ENCODE data around the gene GPC6.

The GPC6 gene

DNA sequence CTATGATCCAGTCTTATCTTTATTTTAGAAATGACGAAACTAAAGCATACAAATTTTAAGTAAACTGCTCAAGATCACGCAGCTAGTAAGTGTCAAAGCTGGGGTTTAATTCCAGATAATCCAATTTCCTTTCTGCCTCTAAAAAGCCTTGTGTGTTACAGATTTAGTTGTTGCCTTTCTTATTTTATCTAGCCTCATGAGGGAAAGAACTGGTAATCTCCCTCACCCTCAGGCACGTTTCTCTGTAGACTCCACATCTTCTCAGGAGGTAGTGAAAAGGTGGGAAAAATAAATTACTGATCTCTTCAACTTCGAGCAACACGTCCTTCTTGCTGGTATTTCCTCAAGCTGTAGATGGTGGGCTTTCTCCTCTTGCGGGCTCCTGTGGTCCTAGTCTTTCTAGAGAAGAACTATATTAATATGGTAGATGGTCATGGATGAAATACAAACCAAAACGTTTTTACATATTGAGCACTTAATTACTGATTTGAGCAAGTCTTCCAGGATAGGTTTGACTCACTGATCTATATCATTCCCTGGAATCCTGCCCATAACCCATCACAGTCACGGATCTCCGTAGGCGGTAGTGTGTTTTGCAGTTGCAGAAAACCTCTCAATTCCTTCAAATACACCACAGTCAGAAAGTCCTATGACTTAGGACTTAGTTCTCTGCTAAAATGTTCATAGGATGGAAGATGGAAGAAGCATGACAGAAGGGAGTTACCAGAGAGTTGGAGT, 733.4 kb downstream of the GPC6 start:
- ATAC-seq (no peak), DNase-seq (ENCODE audit: low spot score in 2 of 2) (no peak)
- Mint-ChIP-seq H3K4me1 (no peaks in the 10 kb centered on the region), H3K36me3 (no peaks in the 10 kb centered on the region), H3K27ac (no peak overlapping the region), H3K9me3 (no peaks in the 10 kb centered on the region), H3K4me3 (no peak overlapping the region)

DNA sequence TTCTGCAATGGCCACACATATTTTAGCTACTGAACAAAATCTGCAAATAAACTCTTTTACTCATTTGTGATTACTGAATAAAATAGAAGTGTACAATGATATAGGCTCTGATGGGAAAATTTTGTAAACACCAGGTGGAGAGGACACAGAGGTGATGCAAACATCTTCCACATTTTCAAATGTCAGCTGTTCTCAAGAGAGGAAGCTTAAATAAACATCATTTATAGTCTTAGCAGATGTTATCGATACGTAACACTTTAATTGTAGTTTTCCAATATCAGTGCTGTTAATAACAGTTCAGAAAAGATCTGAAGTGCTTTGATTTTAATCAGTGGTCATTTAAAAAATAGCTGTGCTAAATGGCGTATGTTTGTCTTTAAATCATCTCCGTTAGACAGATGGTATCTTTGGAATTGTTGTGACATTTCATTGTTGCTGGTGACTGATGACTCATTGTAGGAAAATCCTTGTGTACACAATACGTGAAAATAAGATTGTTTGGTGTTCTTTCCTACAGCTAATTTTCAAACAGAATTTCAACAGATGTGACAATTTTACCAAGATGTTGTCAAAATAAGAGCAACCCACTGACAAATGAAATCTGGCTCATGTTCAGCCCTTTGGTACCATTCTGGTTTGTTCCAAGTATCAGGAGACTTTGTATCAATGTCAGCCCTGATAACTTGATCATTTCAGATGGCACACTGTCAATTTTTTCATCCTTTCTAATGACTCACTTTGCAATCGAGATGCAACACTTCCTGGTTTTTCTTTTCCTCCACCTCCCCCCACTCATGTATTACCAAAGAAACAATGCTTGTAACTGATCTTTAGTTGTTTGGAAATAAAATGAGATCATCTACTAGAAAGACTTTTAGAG, 736.9 kb downstream of the GPC6 start:
- H3K36me3 Mint-ChIP-seq: no peaks in the 10 kb centered on the region
- no peaks in the 10 kb centered on the region for H3K4me1 Mint-ChIP-seq
- ATAC-seq (no peak), DNase-seq (ENCODE audit: low spot score in 2 of 2) (no peak)
- no peak overlapping the region for H3K27ac Mint-ChIP-seq
- no peaks in the 10 kb centered on the region for H3K9me3 Mint-ChIP-seq
- no peak overlapping the region for H3K4me3 Mint-ChIP-seq

DNA sequence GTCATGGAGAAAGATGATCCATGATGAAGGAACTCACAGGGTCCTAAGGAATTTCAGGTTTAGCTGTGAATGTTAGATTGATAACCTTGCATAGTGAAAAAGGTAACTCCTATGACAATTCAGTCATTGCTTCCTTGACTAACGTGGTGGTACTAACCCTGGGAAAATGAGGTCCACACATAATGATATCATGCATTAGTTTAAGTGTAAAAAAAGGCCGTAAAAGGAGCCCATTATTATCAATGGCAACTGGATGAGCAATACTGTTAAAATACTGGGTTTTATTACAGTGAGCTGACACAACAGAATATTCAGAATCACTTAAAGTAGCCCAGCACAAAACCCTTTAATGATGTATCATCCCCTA, 737.5 kb downstream of the GPC6 start:
- DNase-seq (ENCODE audit: low spot score in 2 of 2) (no peak), ATAC-seq (no peak)
- no peak overlapping the region for H3K4me3 Mint-ChIP-seq
- no peaks in the 10 kb centered on the region for H3K36me3 Mint-ChIP-seq
- no peak overlapping the region for H3K27ac Mint-ChIP-seq
- H3K9me3 Mint-ChIP-seq: no peaks in the 10 kb centered on the region
- H3K4me1 Mint-ChIP-seq: no peaks in the 10 kb centered on the region

DNA sequence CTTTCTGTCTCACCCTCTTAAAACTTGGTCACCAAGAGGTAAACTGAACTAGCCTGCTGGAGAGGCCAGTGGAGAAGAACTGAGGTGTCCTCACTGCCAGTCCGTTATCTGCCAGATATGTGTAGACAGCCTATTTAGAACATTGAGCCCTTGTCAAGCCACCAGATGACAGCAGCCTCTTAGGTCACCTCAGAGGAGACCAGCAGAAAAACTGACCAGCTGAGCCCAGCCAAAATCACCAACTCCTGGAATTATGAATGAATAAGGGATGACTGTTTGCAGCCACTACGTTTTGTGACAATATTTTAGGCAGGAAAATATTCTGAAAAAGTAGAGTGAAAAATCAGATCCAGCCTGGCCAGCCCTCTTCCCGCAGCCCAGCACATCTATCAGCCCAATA, 739.0 kb downstream of the GPC6 start:
- no peak for ATAC-seq
- Mint-ChIP-seq H3K4me3 (no peak overlapping the region), H3K9me3 (no peaks in the 10 kb centered on the region), H3K4me1 (no peaks in the 10 kb centered on the region), H3K36me3 (no peaks in the 10 kb centered on the region), H3K27ac (no peak overlapping the region)
- no peak for DNase-seq (ENCODE audit: low spot score in 2 of 2)

DNA sequence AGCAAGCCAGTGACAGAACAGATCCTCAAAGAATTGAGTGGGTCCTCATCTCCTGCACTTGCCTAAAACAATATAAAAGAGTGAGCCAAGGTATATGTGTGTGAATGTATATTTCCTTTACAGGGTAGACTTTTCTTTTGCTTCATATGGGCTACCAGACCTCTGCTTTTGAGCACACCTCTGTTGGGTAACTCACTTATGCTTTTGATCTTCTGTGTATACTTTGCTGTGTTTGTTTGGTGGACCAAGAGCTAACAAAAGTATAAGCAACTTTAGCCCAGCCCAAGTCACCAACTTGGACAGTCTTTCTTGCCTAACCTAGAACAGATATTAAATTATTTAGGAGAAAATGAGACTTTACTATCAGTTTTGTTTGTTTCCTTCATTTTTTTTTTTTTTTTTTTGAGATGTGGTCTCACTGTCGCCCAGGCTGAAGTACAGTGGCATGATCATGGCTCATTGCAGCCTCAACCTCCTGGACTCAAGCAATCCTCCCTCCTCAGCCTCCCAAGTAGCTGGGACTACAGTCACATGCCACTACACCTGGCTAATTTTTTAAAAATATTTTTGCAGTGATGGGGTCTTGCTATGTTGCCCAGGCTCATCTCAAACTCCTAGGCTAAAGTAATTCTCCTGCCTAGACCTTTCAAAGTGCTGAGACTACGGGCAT, 739.8 kb downstream of the GPC6 start:
- no peak for DNase-seq (ENCODE audit: low spot score in 2 of 2)
- Mint-ChIP-seq H3K4me3 (no peak overlapping the region), H3K36me3 (no peaks in the 10 kb centered on the region), H3K4me1 (no peaks in the 10 kb centered on the region), H3K9me3 (no peaks in the 10 kb centered on the region), H3K27ac (no peak overlapping the region)
- no peak for ATAC-seq

DNA sequence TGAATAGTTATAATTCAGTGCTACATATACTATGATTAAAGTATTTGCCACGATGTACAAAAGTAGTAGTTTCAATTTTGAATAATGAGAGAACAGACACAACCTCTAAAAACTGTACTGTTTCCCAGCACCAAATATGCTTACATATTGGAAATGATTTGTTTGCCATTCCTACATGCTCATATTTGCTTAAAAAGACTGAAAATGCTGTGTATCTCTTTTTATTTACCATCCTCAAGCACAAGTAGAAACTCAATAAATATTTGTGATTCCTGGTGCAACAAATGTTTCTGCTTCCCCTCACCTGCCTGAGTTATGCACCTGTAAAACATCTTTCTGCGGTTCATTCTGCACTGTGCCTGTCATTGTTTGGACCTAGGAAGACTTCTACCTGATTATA, 740.7 kb downstream of the GPC6 start:
- no peak for ATAC-seq
- Mint-ChIP-seq H3K27ac (no peak overlapping the region), H3K4me1 (no peaks in the 10 kb centered on the region), H3K36me3 (no peaks in the 10 kb centered on the region), H3K4me3 (no peak overlapping the region), H3K9me3 (no peaks in the 10 kb centered on the region)
- DNase-seq (ENCODE audit: low spot score in 2 of 2): no peak

DNA sequence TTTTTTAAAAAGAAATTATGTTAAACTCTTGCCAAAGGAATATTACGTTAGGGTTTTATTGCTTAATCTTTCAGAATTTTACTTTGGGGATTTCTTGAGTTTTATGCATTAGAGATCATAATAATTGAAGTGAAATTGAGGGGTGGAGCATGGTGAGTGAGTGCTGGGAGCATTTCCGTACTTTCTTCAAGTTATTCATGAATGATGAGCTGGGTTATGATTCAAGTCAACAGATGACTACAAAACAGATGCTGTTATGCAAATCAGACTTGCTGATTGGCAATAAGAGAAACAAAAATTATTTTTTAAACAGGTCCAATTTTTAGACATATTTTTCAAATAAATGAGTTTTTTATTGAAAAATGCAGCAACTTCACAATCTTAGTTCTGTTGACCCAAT, 748.6 kb downstream of the GPC6 start:
- ATAC-seq (no peak), DNase-seq (ENCODE audit: low spot score in 2 of 2) (no peak)
- Mint-ChIP-seq H3K4me1 (no peaks in the 10 kb centered on the region), H3K27ac (no peak overlapping the region), H3K4me3 (no peak overlapping the region), H3K9me3 (no peaks in the 10 kb centered on the region), H3K36me3 (no peaks in the 10 kb centered on the region)

DNA sequence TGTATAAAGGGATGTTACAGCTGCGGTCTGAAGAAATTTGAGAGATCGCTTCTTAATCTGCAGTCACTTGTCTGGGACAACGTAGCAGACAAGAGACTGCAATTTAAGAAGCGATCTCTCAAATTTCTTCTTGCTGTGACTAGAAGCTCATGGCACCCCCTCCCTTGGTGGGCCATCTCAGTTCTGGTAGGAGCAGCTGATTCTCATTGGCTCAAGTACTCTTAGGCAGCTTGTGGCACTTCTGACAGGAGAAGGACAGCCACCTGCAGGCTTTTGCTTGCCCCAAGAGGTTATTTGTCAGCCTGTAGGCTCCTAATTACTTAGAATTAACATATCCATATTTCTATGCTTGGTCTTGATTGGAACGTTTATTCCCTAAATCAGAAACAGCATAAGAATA, 749.9 kb downstream of the GPC6 start:
- no peak for ATAC-seq
- Mint-ChIP-seq H3K4me3 (no peak overlapping the region), H3K9me3 (no peaks in the 10 kb centered on the region), H3K4me1 (no peaks in the 10 kb centered on the region), H3K36me3 (no peaks in the 10 kb centered on the region), H3K27ac (no peak overlapping the region)
- no peak for DNase-seq (ENCODE audit: low spot score in 2 of 2)

DNA sequence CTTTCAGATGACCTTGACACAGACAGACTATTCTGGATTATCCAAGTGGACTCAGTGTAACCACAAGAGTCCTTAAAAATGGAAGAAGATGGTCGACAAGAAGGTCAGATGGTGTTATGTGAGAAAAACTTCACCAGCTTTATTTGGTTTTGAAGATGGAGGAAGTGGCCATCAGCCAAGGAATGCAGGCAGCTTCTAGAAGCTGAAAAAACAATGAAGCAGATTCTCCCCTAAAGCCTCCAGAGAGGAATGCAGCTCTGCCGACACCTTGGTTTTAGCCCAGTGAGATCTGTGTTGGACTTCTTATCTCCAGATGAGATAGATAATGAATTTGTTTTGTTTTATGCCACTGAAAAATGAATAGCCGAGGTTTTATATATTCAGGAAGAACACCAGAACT, 751.4 kb downstream of the GPC6 start:
- ATAC-seq: no peak
- Mint-ChIP-seq H3K36me3 (no peaks in the 10 kb centered on the region), H3K9me3 (no peaks in the 10 kb centered on the region), H3K4me3 (no peak overlapping the region), H3K4me1 (no peaks in the 10 kb centered on the region), H3K27ac (no peak overlapping the region)
- DNase-seq (ENCODE audit: low spot score in 2 of 2): no peak

DNA sequence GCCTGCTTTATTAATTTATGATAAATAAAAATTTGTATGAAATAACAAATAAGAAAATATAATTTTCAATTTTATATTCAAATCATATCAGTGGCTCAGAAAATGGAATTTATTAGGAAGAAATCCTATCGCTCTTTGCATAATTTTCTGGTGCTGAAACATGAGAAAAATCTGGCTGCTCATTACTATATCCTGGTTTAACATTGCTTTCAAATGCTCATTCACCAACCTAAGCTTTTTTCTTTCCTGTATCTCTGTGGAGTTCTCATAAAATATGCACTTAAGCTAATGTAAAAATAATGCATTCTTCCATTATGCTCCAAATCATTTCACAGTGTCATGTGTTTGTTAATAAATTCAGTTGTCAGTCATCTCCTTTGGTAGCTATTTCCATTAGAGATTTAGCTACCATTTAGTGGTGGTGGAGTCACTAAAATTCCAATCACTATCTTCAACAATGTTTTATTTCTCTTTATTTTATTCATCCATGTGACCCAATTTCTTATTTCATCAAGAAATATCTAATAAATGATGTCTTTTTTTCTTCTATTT, 754.9 kb downstream of the GPC6 start:
- no peak overlapping the region for H3K27ac Mint-ChIP-seq
- H3K36me3 Mint-ChIP-seq: no peaks in the 10 kb centered on the region
- no peaks in the 10 kb centered on the region for H3K4me1 Mint-ChIP-seq
- H3K9me3 Mint-ChIP-seq: no peaks in the 10 kb centered on the region
- ATAC-seq (no peak), DNase-seq (ENCODE audit: low spot score in 2 of 2) (no peak)
- no peak overlapping the region for H3K4me3 Mint-ChIP-seq

DNA sequence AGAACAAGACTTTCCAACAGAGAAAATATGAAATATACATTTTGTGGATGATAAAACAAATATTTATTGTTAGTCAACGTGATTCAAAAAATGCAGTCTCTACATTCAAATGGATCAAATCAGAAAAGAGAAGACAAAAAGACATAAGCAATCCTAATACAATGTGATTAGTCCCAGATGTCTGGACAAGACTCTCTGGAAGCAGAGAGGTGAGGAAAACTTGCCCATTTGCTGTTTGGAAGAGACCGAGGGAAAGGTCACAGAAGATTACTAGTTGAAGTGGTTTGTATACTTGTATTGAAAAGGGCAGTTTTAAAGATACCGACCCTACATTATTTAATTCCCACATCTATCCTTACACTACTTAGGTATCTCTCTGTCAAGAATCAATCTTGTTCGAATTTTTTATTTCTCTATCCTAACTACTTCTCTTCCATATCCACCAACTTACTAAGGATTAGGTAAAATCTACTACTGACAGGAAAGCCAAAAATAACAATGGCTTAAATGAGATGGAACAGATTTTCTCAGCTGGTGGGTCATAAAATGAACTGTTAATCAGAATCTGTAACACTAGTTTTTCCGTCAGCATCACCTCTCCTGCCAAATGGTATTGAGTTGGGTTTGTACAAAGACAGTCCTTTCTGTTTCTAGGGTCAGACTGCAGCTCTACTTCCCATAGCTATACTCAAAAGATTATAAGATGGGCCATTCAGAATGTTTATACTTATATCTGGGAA, 755.7 kb downstream of the GPC6 start:
- Mint-ChIP-seq H3K36me3 (no peaks in the 10 kb centered on the region), H3K27ac (no peak overlapping the region), H3K4me1 (no peaks in the 10 kb centered on the region), H3K9me3 (no peaks in the 10 kb centered on the region), H3K4me3 (no peak overlapping the region)
- DNase-seq (ENCODE audit: low spot score in 2 of 2): no peak
- ATAC-seq: no peak

DNA sequence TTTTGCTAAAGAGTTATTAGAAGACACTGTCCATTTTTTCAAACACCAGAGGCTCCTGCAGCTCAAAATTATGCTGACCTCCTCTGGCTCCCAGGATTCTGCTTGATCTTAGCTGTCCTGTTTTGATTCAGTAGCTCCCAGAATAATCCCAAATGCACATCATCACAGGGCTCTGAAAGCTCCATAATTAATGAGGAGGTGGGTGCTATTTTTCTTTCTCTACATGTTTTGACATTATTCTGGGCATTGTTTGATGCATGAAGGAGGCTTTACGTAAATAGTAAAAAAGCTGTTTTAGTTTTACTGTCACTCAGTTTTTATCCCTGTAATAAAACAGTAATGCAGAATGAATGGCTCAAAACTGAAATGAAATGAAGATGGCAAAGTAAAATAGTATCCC, 757.4 kb downstream of the GPC6 start:
- ATAC-seq (no peak), DNase-seq (ENCODE audit: low spot score in 2 of 2) (no peak)
- H3K4me1 Mint-ChIP-seq: no peaks in the 10 kb centered on the region
- no peak overlapping the region for H3K4me3 Mint-ChIP-seq
- no peaks in the 10 kb centered on the region for H3K9me3 Mint-ChIP-seq
- H3K36me3 Mint-ChIP-seq: no peaks in the 10 kb centered on the region
- no peak overlapping the region for H3K27ac Mint-ChIP-seq

DNA sequence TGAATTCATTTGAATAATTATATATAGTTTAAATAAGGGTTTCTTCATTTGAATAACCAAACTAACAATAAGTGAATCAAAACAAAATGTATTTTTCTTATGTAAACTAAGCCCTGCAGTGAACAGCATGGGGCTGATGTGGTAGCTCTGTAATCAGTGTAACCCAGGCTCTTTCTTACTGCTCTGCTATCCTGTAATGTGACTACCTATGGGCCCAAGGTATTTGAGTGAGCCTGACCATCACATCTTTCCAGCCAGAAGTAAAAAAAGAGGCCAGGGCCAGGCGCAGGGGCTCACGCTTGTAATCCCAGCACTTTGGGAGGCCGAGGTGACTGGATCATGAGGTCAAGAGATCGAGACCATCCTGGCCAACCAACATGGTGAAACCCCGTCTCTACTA, 758.3 kb downstream of the GPC6 start:
- Mint-ChIP-seq H3K4me3 (no peak overlapping the region), H3K36me3 (no peaks in the 10 kb centered on the region), H3K9me3 (no peaks in the 10 kb centered on the region), H3K4me1 (no peaks in the 10 kb centered on the region), H3K27ac (no peak overlapping the region)
- ATAC-seq: no peak
- DNase-seq (ENCODE audit: low spot score in 2 of 2): no peak

DNA sequence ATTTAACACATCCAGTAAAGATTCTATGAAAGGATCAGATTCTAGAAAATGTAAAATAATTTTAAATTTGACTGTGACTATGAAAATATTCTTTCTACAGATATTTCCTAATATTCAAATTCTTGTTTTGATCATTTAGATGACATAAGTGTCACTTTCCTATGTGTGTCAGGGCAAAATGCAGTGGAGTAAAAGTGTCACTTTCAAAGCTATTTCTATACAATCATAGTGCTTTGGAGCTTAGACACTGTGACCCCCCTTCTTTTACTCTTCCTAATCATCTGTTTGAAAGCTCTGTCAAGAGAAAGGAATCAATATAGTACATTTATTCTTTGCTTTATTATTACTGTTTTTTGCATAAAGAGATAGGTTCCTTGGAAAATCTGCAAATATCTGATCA, 760.9 kb downstream of the GPC6 start:
- H3K27ac Mint-ChIP-seq: no peak overlapping the region
- no peaks in the 10 kb centered on the region for H3K4me1 Mint-ChIP-seq
- H3K4me3 Mint-ChIP-seq: no peak overlapping the region
- ATAC-seq: no peak
- H3K36me3 Mint-ChIP-seq: no peaks in the 10 kb centered on the region
- no peaks in the 10 kb centered on the region for H3K9me3 Mint-ChIP-seq
- no peak for DNase-seq (ENCODE audit: low spot score in 2 of 2)

DNA sequence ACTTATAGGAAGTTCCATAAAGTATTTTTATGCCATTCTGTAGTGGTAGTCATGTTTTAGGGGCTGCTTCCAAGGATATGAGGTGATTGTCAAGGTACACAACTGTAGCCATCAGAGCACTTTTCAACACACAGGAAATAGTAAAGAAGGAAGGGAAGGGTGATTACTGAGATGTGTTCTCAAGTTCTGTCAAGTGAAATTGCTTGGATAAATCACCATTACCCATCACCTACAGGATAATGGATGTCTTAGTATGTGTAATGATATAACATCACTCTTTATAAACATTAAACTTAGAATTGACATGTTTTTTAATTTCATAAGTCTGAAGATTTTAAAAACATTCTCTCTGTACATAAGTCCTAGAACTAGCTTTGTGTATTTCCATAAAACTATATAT, 765.0 kb downstream of the GPC6 start:
- Mint-ChIP-seq H3K4me3 (no peak overlapping the region), H3K4me1 (no peaks in the 10 kb centered on the region), H3K27ac (no peak overlapping the region), H3K36me3 (no peaks in the 10 kb centered on the region), H3K9me3 (no peaks in the 10 kb centered on the region)
- no peak for ATAC-seq
- DNase-seq (ENCODE audit: low spot score in 2 of 2): no peak
